Measurements from ENCODE around the gene TAS1R3.

The TAS1R3 gene

DNA sequence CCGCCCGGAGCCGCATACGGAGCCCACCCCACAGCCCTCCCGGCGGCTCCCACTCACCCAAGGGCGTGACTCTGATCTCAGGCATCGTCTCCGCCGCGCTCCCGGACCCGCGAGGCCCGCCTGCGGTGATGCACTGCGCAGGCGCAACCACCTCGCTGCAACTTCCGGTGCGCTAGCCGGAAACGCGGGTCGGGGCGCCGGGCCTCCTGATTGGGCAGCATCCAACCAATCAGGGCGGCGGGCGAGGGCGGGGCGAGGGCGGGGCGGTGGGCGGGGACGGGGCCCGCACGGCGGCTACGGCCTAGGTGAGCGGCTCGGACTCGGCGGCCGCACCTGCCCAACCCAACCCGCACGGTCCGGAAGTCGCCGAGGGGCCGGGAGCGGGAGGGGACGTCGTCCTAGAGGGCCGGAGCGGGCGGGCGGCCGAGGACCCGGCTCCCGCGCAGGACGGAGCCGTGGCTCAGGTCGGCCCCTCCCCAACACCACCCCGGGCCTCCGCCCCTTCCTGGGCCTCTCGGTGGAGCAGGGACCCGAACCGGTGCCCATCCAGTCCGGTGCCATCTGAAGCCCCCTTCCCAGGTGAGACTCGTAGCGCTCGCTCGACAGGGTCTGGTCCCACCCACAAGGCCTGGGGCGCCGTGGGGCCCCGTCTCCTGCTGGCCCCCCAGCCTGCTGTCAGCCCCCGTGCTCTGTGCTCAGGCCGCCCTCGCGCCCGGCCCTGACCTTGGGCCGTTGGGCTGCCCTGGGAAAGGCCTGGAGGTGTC lies 6.4 kb upstream of the TAS1R3 start, which contains the start of the genes CPTP and INTS11:
CPTP (plus strand) TSS at position 279 of the 764 bp plus-strand sequence. CDS start 2,109 bp downstream, outside the sequence.
INTS11 (minus strand) TSS at position 137 of the 764 bp plus-strand sequence; CDS start at position 85, 52 bp downstream.
- DNase-seq (ENCODE audit: low read depth): peak; percentile 88

DNA sequence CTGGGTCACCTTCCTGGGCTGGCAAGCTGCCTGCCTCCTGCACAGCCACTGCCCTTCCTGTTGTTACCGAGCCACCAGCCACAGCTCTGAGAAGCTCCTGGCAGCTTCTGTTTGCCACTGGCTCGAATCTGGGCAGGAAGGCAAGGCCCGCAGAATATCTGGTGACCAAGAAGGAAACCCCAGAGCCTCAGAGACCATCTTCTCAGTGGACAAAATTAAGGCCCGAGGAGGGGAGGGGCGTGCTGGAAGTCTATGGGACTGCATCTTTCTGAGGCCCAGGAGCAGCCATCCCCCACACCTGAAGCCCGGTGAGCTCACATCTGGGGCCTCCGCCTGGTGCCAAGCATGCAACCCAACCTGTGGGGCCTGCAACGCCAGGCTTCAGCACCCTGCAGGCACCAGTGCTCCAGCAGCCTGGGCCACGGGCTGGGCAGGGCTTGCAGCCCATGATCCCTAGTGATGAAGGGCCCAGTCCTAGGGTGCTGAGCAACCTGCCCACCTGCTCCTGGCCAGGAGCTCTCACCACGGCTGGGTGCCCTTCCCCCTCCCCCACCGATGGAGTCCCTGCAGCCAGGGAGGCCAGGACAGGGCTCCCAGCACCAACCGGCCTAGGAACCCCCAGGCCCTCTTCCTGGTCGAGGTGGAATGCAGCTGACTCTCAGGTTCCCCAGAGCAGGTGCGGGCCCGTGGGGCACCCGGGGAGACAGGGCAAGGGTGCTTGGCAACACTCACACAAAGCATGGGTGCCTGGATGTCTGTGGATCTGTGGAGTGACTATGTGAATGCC lies 5.6 kb upstream of the TAS1R3 start:
- DNase-seq (ENCODE audit: low read depth): no peak

DNA sequence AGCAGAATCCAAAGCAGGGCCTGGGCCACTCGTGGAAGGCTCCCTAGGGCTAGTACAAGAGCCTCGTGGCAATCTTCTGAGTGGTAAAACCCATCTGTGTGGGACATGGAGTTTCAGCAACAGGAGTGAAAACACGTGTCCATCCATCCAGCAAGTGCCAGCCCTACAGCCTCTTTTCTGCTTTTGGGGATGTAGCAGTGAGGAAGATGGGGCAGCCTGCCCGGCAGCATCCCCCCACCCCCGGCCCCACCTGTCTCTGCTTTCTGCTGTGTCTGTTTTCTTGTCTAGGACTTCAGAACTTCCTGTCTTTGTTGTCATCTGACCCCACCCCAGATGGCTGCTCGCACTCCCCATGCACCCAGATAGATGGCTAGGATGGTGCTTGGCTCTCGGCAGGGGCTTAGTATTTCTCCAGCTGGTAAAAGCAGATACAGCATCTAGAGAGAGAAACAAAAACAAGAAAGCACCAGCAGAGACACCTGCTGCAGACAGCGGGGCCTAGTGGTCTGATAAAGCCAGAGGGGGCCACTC lies 4.9 kb upstream of the TAS1R3 start:
- DNase-seq (ENCODE audit: low read depth): no peak

DNA sequence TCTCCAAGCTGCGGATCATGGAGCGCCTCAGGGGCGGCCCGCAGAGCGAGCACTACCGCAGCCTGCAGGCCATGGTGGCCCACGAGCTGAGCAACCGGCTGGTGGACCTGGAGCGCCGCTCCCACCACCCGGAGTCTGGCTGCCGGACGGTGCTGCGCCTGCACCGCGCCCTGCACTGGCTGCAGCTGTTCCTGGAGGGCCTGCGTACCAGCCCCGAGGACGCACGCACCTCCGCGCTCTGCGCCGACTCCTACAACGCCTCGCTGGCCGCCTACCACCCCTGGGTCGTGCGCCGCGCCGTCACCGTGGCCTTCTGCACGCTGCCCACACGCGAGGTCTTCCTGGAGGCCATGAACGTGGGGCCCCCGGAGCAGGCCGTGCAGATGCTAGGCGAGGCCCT lies 3.8 kb upstream of the TAS1R3 start:
- DNase-seq (ENCODE audit: low read depth): no peak

DNA sequence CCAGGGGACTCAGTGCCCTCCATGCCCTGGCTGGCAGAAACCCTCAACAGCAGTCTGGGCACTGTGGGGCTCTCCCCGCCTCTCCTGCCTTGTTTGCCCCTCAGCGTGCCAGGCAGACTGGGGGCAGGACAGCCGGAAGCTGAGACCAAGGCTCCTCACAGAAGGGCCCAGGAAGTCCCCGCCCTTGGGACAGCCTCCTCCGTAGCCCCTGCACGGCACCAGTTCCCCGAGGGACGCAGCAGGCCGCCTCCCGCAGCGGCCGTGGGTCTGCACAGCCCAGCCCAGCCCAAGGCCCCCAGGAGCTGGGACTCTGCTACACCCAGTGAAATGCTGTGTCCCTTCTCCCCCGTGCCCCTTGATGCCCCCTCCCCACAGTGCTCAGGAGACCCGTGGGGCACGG lies 2.8 kb upstream of the TAS1R3 start:
- no peak for DNase-seq (ENCODE audit: low read depth)

DNA sequence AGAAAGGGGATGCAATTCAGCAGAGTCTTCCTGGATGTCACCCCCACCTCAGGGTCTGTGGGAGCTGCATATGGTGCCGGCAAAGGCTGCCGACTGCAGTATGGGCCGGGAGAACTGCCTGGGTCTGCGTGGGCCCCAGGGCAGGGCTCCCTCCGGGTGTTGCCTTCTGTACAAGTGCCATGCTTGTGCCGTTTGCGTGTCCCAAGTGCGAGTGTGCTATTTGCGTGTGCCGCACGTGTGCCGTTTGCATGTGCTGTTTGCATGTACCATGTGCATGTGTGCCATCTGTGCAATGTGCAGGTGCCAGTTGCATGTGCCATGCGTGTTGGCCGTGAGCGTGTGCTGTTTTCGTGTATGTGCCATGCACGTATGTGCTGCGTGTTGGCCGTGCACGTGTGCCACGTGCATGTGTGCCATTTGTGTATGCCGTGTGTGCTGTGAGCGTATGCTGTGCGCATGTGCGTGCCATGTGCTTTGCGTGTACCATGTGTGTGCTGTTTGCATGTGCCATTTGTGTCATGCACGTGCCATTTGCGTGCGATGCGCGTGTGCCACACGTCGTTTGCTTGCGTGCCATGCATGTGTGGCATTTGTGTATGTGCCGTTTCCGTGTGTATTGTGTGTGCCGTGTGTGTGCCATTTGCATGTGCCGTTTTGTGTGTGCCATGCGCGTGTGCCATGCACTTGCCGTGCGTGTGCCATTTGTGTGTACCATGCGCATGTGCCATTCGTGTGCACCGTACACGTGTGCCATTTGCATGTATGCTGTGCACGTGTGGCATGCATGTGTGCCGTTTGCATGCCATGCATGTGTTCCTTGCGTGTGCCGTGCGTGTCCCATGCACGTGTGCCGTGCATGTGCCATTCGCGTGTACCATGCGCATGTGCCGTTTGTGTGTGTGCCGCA lies 1.5 kb upstream of the TAS1R3 start:
- no peak for DNase-seq (ENCODE audit: low read depth)

DNA sequence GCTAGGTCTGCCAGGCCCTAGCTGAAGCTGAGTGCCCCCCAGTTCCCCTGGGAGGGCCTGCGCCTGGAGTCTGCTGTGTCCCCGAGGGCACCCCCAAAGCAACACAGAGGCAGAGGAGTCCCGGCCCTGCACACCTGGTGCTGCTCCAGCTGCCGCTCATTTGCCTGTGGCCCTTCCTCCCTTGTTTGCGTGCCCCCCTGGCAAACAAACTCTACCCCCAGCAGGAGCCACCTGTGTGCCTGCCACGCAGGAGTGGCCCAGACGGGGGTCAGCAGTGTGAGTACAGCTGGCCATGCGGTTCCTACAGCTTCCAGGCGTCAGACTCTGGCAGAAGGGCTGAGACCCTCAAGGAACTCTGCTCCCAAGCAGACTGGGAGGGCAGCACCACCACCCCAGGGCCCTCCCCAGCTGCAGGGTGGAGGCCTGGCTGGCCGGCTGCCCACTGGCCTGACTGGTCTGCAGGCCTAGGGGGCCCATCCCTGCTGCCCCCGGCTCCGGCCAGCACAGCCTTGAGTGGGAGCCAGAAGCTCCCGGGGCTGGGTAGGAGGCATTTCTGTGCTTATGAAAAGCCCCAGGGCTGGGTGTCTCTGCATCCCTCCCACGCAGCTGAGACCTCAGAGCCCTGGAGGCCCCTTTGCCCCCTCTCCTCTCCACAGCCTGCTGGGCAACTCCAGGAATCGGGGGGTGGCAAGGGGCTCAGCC lies 563 bp upstream of the TAS1R3 start:
- DNase-seq (ENCODE audit: low read depth): no peak

DNA sequence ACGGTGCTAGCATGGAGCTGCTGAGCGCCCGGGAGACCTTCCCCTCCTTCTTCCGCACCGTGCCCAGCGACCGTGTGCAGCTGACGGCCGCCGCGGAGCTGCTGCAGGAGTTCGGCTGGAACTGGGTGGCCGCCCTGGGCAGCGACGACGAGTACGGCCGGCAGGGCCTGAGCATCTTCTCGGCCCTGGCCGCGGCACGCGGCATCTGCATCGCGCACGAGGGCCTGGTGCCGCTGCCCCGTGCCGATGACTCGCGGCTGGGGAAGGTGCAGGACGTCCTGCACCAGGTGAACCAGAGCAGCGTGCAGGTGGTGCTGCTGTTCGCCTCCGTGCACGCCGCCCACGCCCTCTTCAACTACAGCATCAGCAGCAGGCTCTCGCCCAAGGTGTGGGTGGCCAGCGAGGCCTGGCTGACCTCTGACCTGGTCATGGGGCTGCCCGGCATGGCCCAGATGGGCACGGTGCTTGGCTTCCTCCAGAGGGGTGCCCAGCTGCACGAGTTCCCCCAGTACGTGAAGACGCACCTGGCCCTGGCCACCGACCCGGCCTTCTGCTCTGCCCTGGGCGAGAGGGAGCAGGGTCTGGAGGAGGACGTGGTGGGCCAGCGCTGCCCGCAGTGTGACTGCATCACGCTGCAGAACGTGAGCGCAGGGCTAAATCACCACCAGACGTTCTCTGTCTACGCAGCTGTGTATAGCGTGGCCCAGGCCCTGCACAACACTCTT lies 1.1 kb downstream of the TAS1R3 start:
- no peak for DNase-seq (ENCODE audit: low read depth)

DNA sequence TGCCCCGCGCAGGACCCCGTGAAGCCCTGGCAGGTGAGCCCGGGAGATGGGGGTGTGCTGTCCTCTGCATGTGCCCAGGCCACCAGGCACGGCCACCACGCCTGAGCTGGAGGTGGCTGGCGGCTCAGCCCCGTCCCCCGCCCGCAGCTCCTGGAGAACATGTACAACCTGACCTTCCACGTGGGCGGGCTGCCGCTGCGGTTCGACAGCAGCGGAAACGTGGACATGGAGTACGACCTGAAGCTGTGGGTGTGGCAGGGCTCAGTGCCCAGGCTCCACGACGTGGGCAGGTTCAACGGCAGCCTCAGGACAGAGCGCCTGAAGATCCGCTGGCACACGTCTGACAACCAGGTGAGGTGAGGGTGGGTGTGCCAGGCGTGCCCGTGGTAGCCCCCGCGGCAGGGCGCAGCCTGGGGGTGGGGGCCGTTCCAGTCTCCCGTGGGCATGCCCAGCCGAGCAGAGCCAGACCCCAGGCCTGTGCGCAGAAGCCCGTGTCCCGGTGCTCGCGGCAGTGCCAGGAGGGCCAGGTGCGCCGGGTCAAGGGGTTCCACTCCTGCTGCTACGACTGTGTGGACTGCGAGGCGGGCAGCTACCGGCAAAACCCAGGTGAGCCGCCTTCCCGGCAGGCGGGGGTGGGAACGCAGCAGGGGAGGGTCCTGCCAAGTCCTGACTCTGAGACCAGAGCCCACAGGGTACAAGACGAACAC lies 1.8 kb downstream of the TAS1R3 start:
- no peak for DNase-seq (ENCODE audit: low read depth)

DNA sequence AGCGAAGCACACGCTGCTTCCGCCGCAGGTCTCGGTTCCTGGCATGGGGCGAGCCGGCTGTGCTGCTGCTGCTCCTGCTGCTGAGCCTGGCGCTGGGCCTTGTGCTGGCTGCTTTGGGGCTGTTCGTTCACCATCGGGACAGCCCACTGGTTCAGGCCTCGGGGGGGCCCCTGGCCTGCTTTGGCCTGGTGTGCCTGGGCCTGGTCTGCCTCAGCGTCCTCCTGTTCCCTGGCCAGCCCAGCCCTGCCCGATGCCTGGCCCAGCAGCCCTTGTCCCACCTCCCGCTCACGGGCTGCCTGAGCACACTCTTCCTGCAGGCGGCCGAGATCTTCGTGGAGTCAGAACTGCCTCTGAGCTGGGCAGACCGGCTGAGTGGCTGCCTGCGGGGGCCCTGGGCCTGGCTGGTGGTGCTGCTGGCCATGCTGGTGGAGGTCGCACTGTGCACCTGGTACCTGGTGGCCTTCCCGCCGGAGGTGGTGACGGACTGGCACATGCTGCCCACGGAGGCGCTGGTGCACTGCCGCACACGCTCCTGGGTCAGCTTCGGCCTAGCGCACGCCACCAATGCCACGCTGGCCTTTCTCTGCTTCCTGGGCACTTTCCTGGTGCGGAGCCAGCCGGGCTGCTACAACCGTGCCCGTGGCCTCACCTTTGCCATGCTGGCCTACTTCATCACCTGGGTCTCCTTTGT lies 2.6 kb downstream of the TAS1R3 start:
- no peak for DNase-seq (ENCODE audit: low read depth)

DNA sequence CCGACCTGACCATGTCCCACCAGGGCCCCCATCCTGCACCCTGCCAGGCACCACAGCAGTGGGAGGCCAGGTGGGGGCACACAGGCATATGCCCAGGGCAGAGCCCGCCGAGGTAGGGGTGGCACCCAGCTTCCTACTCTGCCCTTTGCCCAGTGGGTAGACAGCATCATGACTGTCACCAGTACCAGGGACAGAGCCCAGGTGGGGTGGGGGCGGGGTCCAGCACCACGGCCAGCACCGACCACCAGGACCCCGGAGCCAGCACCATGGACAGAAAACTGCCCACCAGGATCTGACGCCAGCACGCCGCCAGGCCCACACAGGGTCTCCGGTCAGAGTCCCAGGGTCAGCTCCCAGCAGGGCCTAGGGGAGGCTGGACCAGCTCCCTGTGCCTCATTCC lies 3.8 kb downstream of the TAS1R3 start:
- DNase-seq (ENCODE audit: low read depth): no peak

DNA sequence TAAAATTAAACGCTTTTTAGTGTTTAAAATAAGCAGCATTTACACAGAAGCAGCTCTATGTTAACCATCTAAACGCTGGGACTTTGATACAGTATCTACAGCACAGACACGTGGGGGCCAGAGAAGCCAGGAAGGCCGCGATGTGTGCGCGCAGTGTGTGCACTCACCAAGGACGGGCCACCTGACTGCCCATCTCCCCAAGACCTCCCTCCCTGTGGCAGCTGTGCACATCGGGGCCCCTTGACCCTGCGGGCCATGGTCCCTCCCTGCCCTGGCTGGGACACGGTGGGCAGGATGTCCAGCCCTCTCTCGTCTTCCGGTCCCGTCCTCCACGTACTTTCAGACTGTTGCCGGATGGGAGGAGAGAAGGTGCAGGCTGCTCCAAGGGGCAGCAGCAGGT lies 4.2 kb downstream of the TAS1R3 start:
- no peak for DNase-seq (ENCODE audit: low read depth)

DNA sequence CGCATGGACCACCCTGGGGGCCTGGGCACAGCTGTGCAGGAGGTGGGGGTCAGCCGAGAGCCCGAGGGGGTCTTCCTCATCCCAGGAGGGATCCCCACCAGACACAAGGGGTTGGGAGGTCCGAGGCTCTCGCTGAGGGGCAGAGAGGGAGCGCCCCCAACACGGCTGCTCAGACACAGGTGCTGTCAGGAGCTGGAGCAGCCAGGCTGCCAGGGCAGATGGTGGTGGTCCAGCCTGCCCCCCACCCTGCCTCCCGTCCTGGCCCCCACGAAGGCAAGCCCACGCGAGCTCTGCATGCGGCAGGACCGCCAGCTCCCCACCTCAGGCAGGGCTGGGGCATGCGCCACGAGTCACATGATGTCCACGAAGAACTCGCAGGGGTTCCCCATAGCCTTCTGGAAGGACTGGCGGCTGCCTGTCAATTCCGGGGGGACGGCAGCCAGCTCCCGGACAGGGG lies 4.7 kb downstream of the TAS1R3 start:
- DNase-seq (ENCODE audit: low read depth): no peak

DNA sequence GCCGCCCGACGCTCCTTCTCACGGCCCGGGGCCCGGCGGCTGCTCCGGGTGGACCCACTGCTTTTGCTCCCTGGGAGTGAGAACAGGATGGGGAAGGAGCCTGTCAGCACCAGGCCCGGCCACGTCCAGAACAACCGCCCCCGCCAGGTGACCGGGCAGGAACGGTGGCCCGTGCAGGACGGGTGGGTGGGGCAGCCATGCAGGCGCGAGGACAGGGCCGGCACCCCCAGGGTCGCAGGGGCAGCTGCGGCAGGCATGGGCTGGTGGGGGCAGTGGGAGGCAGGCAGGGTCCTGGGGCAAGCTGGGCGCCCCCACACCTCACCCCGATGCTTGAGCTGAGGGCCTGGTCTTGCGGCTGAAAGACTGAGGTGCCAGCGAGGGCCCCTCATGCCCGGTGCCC lies 5.4 kb downstream of the TAS1R3 start:
- DNase-seq (ENCODE audit: low read depth): no peak

DNA sequence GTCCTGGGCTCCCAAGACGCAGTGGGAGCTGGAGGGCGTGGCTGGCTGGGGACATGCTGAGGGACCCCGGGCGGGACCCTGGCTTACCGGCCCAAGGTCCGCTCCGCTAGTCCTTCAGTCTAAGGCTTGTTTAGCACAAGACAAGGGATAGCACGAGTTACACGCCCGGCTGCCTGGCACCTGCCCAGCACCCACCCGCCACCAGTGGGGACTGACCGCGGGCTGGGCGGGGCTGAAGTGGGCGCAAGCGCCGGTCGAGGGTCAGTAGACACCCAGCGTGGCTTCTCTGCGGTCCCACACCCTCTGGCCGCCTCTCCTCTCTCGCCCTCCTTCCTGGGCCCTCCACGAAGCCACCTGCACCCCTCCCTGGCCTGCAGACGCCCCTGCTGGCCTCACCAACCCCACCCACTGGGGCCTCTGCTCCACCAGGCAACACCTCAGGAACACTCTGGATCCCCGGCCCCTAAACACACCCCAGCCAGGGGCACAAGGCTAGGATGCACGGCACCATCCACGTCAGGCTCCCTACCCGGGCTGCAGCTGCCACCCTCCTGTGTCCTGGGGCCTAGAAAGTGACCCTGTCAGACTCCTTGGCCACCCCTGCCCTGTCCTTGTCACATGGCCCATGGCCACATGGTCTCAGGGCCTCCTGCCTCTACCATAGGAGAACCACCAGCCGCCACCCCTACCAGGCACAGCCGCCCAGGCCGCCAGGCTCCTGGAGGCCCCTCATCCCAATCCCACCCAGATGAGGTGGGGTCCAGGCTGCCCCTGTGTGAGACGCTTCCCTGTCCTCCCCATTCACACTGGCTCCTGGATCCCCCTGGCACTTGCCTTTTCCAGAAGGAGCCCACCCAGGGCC lies 6.1 kb downstream of the TAS1R3 start:
- no peak for DNase-seq (ENCODE audit: low read depth)

DNA sequence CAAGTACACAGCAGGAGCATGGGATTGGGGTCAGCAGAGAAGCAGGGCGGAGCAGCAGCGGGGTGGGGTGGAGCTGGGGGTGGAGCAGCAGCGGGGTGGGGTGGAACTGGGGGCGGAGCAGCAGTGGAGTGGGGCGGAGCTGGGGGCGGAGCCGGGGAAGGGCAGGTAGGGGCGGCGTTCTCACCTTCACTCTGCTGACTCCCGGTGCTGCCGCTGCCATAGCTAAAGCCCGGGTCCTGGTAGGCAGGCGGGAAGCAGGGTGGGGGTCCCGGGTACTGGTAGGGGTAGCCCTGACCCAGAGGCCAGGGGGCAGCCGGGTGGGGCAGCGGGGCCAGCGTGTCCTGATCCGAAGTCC lies 6.7 kb downstream of the TAS1R3 start:
- DNase-seq (ENCODE audit: low read depth): no peak

DNA sequence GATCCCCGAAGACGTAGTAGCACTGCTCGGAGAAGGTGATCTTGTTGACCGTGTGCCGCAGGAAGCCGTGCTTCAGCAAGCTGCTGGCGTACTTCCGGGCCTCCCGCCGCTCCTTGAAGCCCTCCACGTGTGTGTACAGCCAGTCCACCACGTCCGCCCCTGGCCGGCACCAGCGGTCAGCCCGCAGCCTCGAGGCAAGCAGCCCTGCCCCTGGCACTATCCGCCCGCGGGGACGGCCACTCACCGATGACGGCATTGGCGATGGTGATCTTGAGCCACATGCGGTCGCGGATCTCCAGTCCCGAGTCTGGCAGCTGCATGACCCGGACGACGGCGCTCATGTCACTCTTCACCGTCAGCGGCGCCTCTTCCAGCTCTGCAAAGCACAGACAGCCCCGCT lies 7.2 kb downstream of the TAS1R3 start:
- no peak for DNase-seq (ENCODE audit: low read depth)

DNA sequence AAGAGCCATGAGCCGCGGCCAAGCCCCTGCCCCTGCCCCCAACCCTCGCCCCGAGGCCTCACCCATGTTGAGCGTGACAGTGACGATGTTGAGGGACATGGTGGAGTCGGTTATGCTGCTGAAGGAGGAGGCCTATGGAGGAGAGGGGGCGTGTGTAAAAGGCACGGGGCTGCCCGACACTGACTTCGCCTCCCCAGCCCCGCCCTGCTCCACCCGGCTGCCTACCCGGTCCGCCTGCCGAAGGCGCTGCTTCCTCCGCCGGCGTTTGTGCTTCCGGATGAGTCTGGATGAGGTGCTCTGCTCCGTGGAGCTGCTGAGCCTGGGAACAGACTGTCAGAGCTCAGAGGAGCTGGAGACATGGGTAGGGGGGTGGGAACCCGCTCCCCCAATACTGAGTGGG lies 9.1 kb downstream of the TAS1R3 start:
- no peak for DNase-seq (ENCODE audit: low read depth)

Data from stimulated activated CD8-positive, alpha-beta memory T cell treated with anti-CD3 and anti-CD28 coated beads, Interleukin-7, amount 100 ng/mL, for 24 hours (primary cell).